SK-N-SH (cell line): ENCODE data around the gene RRP1B.

Source experiments
- CTCF ChIP-seq: fragments of 200-600 bp; sonication (generic); IDR thresholded peaks from 2 replicates; pipeline ENCODE4 v1.6.1; 2017; ENCODE audit warnings: antibody characterized with exemption, mild to moderate bottlenecking, moderate library complexity
- FOSL2 ChIP-seq: IDR thresholded peaks from 2 replicates; pipeline ENCODE4 v1.4.0; 2012; ENCODE audit warnings: low read depth, mild to moderate bottlenecking, moderate library complexity, borderline replicate concordance
- MXI1 ChIP-seq: IDR thresholded peaks from 2 replicates; pipeline ENCODE4 v1.6.1; 2012; ENCODE audit warnings: mild to moderate bottlenecking, low read depth, low read length, improper control_type of control experiment
- POLR2AphosphoS5 ChIP-seq: IDR thresholded peaks from 2 replicates; pipeline ENCODE4 v1.6.1; 2012; ENCODE audit warnings: low read depth, low read length
- USF2 ChIP-seq: fragments of 150-350 bp; IDR thresholded peaks from 2 replicates; pipeline ENCODE4 v1.6.1; 2017; ENCODE audit warnings: antibody characterized with exemption, low read length, low read depth, borderline replicate concordance
- YY1 ChIP-seq: IDR thresholded peaks from 2 replicates; pipeline ENCODE4 v1.4.0; 2012; ENCODE audit warnings: low read depth, mild to moderate bottlenecking

- no peak for TF ChIP-seq MXI1
- TF ChIP-seq CTCF: no peak
- no peak for TF ChIP-seq POLR2AphosphoS5
- TF ChIP-seq YY1: no peak
- no peak for TF ChIP-seq FOSL2
- no peak for TF ChIP-seq USF2
Observed at GRCh38 chr21:43626390-43626789, 33.0 kb upstream of the RRP1B start.
